SK-MEL-5 (cell line): ENCODE measurements around the gene IL9R. TPM values are rescaled to one million over a fixed set of nuclear protein-coding genes. Genes with fewer than 3 reads are reported as not detected.
"Not testable (repeated sequence)": the region's sequence is repeated elsewhere in the genome, so short reads cannot be mapped to it uniquely, and the experiment has no call there.

Experiments used
- DNase-seq: peaks from one replicate; pipeline ENCODE4 v3.0.0-alpha.2; 2016; ENCODE audit warnings: low read depth, low spot score
- in situ Hi-C: cut with HindIII; loops from 2 replicates; pipeline ENCODE4 v1.10.0; 2016; ENCODE audit warnings: low sequenced_read_pairs, high pct_unique_total_duplicates, low pct_unique_long_range_greater_than_20kb
- total RNA-seq: library from RNA; depleted of rRNA; stranded (reverse); fragments of >200 nt; shearing (Covaris generic); gene quantifications from 2 replicates; pipeline ENCODE4 v1.2.3, GENCODE V29; 2014

Gene IL9R
- total RNA-seq, 1 experiment from 2014 or later = not detected

GRCh38 chrX:155988859-155989258, 8.6 kb upstream of the IL9R start:
- no peak for DNase-seq
- in situ Hi-C loops = no loop called here

DNA sequence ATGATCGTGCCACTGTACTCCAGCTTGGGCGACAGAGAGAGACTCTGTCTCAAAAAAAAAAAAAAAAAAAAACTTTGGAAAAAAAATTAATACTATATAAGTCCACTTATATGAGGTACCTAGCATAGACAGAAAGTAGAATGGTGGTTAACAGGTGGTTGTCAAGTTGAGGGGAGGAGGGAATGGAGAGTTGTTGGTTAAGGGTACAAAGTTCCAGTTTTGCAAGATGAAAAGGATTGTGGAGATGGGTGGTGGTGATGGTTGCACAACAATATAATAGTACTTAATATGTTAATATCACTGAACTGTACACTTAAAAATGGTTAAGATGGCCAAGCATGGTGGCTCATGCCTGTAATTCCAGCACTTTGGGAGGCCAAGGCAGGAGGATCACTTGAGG, 4.1 kb upstream of the IL9R start:
- in situ Hi-C loops = no loop called here
- no peak for DNase-seq

DNA sequence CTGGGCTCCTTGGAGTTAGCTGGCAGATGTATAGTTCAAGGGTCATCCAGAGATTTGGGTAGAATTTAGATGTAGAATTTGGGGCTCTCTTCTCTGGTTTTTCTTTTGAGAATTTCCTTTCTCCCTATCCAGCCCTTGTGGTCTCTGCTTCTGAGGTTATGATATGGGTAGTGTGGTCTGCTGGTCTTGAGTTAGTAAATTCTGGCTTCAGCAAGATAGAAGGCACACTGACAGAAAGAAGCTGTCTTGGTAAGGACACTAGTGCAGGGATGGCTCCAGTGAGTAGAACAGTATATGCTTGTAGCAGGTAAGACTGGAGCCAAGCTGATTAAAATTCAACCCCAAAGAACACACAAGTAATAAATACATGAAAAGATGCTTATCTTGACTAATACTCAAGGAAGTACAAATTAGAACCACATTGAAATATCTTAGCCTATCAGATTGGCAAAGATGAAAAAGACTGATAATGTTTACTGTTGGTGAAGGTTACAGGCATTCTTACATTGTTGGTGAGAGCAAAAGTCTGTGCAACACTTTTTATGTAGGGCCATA, 2.1 kb upstream of the IL9R start:
- in situ Hi-C loops = no loop called here
- no peak for DNase-seq

GRCh38 chrX:155998116-155998515, 620 bp downstream of the IL9R start:
- in situ Hi-C loops = no loop called here
- no peak for DNase-seq

- no peak for DNase-seq
- in situ Hi-C loops = no loop called here
These were observed 1.4 kb downstream of the IL9R start for GRCh38 chrX:155998761-155999510.

DNA sequence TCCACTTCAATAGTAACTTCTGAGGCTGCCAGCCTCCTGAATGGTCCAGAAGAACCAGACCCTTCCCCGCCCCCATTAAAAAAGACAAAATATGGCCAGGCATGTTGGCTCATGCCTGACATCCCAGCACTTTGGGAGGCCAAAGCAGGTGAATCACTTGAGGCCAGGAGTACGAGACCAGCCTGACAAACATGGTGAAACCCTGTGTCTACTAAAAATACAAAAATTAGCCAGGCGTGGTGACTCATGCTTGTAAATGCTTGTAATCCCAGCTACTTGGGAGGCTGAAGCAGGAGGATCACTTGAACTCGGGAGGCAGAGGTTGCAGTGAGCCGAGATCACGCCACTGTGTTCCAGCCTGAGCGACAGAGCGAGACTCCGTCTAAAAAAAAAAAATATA, 2.3 kb downstream of the IL9R start:
- in situ Hi-C loops, DNase-seq: not testable (repeated sequence)

- in situ Hi-C loops = no loop called here
- DNase-seq = no peak
These were observed 2.9 kb downstream of the IL9R start for GRCh38 chrX:156000361-156000926.

- no peak for DNase-seq
- in situ Hi-C loops = no loop called here
These were observed 3.6 kb downstream of the IL9R start for GRCh38 chrX:156001001-156001666.

DNA sequence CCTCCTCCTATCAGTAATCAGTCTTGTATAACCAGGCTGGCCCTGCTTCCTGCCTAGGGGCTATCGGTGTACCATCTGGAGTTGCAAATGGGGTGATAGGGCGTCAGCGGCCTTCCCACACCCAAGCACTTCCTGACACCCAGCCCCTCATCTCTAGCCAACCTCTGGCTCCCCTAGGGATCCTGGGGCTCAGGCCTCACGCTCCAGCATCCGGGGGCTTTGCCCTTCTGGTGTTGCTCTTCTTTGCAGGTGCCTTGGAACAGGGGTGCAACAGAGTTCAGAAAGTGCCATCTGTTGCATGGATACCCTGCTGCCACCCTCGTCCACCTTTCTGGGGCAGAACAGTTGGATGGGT, 4.1 kb downstream of the IL9R start:
- DNase-seq = no peak
- in situ Hi-C loops = no loop called here

DNA sequence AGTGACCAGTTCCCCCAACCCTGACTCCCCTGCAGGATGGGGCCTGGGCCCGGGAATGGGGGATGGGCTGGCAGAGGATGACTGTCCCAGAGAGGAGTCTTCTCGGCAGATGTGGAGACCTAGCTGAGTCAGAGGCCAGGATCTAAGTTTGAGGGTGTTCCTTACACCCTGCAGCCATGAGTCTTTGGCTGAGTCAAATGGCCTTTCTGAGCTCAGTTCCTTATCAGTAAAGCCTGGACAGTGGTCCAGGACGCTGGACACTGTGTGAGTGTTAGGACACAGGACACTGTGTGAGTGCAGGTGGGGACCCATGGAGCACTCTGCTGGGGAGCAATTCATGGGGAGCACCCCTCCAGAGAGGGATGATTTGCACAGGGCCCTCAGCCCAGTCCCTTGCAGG, 5.0 kb downstream of the IL9R start:
- in situ Hi-C loops = no loop called here
- DNase-seq = no peak

GRCh38 chrX:156003486-156004185, 6.1 kb downstream of the IL9R start:
- in situ Hi-C loops = no loop called here
- no peak for DNase-seq

GRCh38 chrX:156004256-156004655, 6.8 kb downstream of the IL9R start:
- no peak for DNase-seq

GRCh38 chrX:156004740-156005139, 7.2 kb downstream of the IL9R start:
- in situ Hi-C loops = no loop called here
- DNase-seq = no peak

More at GRCh38 chrX:156004256-156004655, 6.8 kb downstream of the IL9R start:
- in situ Hi-C loops = no loop called here

DNA sequence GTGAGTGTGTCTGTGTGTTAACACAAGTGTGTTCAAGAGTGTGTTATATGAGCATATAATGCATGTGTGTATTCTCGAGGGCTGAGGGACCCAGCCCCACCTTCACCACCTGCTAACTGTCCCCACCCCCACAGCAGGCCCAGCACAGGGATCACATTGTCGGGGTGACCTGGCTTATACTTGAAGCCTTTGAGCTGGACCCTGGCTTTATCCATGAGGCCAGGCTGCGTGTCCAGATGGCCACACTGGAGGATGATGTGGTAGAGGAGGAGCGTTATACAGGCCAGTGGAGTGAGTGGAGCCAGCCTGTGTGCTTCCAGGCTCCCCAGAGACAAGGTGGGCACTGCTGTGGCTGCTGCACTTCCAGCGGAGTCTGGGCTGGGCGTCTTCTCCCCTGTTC, 7.6 kb downstream of the IL9R start:
- in situ Hi-C loops = no loop called here
- no peak for DNase-seq

- DNase-seq, in situ Hi-C loops: not testable (repeated sequence)
These were observed 9.0 kb downstream of the IL9R start for GRCh38 chrX:156006468-156006867.

DNA sequence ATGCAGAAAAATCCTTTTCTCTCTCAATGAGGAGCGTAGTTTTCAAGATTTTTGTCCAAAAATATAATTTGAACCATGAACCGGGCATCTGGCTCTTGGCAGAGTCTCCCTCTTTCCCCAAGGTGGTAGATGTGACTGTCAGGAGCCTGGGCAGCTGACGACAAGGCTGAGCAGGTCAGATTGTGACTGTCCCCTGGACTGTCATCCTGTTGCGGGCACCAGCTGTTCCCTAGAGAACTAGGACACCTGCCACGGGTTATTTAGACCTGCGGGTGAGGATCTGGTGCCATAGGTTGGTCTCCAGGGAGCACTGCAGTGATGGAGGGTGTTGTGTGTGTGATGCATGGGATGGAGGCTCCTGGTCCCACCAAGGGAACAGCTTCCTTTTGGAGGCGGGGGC, 10.9 kb downstream of the IL9R start:
- DNase-seq, in situ Hi-C loops: not testable (repeated sequence)

DNA sequence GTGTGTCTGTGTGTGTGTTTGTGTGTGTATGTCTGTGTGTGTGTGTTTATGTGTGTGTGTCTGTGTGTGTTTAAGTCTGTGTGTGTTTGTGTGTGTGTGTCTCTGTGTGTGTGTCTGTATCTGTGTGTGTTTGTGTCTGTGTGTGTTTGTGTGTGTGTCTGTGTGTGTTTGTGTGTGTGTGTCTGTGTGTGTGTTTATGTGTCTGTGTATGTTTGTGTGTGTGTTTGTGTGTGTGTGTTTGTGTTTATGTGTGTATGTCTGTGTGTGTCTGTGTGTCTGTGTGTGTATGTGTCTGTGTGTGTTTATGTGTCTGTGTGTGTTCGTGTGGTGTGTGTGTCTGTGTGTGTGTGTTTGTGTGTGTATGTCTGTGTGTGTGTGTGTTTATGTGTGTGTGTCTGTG, 11.4 kb downstream of the IL9R start:
- no peak for DNase-seq

GRCh38 chrX:156009691-156010090, 12.2 kb downstream of the IL9R start:
- in situ Hi-C loops, DNase-seq: not testable (repeated sequence)

More for the DNA sequence above, 11.4 kb downstream of the IL9R start:
- in situ Hi-C loops = no loop called here
